Ovary (tissue), 9 donors: ENCODE data around the gene PLEKHG7. TPM values are rescaled to one million over a fixed set of nuclear protein-coding genes. Genes with fewer than 3 reads are reported as not detected.
"Not testable (repeated sequence)": the region's sequence is repeated elsewhere in the genome, so short reads cannot be mapped to it uniquely, and the experiment has no call there.

Experiments used
- DNase-seq, 5 donors: peaks; one replicate each; pipeline ENCODE4 v3.0.0-alpha.2; 2019 to 2020
- H3K27ac ChIP-seq, 2 donors: fragments of 200-600 bp; one replicate each; pipeline versions ENCODE4 v1.5.1 to v1.8.0; 2019 to 2022
- H3K27me3 ChIP-seq: fragments of 200-600 bp; one replicate; pipeline ENCODE4 v1.8.0; 2022
- H3K36me3 ChIP-seq: fragments of 200-600 bp; sonication (generic); one replicate; pipeline ENCODE4 v1.5.1; 2019
- H3K4me1 ChIP-seq: one replicate; pipeline ENCODE4 v1.8.1; 2013; ENCODE audit warnings: mild to moderate bottlenecking, moderate library complexity; ENCODE audit not compliant: insufficient read depth
- H3K4me3 ChIP-seq: fragments of 200-600 bp; sonication (generic); one replicate; pipeline ENCODE4 v1.5.1; 2017
- H3K9me3 ChIP-seq, 2 donors: fragments of 200-600 bp in 1 of 2; sonication (generic) in 1 of 2; one replicate each; pipeline versions ENCODE4 v1.5.1 to v1.8.1; 2013 to 2019; ENCODE audit warnings: mild to moderate bottlenecking in 1 of 2, moderate library complexity in 1 of 2
- CTCF ChIP-seq, 3 donors: fragments of 450-650 bp in 2 of 3; fragments of 200-600 bp in 1 of 3; IDR thresholded peaks; one replicate each; pipeline versions ENCODE4 v1.5.1 to v1.8.0; 2016 to 2022; ENCODE audit warnings: antibody characterized with exemption in 3 of 3, mild to moderate bottlenecking in 1 of 3
- EP300 ChIP-seq: sonication (generic); formaldehyde crosslinking; IDR thresholded peaks from one replicate; pipeline ENCODE4 v1.6.1; 2017; ENCODE audit warnings: antibody characterized with exemption
- POLR2A ChIP-seq: fragments of 450-650 bp; IDR thresholded peaks from one replicate; pipeline ENCODE4 v1.6.1; 2017; ENCODE audit warnings: antibody characterized with exemption, mild to moderate bottlenecking, moderate library complexity
- WGBS, 3 donors: extraction: QIAGEN DNeasy Blood & Tissue Kit in 1 of 3; methylation state at CpG; one replicate each; pipeline versions ENCODE4 v1.1.5 to v1.1.7; 2013 to 2017; 5-methylcytosine and 5-hydroxymethylcytosine counted together
- intact Hi-C, 4 donors: fragments of 100-400 bp; cut with DNase I; formaldehyde crosslinking; loops; one replicate each; pipeline versions ENCODE4 v1.11.0 to v1.15.1; 2022 to 2023
- polyA plus RNA-seq, 2 donors: library from polyadenylated mRNA; stranded (reverse); fragments of 200-250 nt in 1 of 2; fragments of 350-450 nt in 1 of 2; fragmentation: Illumina TruSeq in 1 of 2; extraction: RNeasy Lipid Tissue Mini Kit (QIAGEN cat#74804) in 1 of 2; gene quantifications; one replicate each; pipeline ENCODE4 v1.2.3, GENCODE V29; 2013 to 2014
- total RNA-seq, 7 donors: library from RNA; depleted of rRNA in 2 of 7; stranded (reverse); fragments of >200 nt in 2 of 7; fragmentation: NEBNext Ultra II Directional in 3 of 7; extraction: Animal tissue kit (Norgen Biotek cat#: 25700) in 3 of 7; gene quantifications; one replicate each; pipeline versions ENCODE4 v1.1.0 to v1.2.4, GENCODE V29; 2016 to 2023
- donor health status: DM: no; HTN: no; CAD: no; lungs with moderate emphysema.
- donor health status: DM: no; HTN: no; CAD: no.
- donor health status: Bipolar disorder and iron deficiency.
- donor health status: DM: yes; HTN: yes; CAD: no.
- donor health status: DM: no; HTN: no; CAD: no.
- donor health status: DM: yes; HTN: yes; CAD: no.

The PLEKHG7 gene
- total and polyA plus RNA-seq, 9 donors = 0.20 to 6.1 (median 0.36) TPM; not detected in 4

- H3K27ac ChIP-seq = no peak overlapping the region
- no peaks in the 10 kb centered on the region for H3K27me3 ChIP-seq
- no peak for DNase-seq
- H3K4me3 ChIP-seq = no peak overlapping the region
- no peaks in the 10 kb centered on the region for H3K9me3 ChIP-seq
- no peaks in the 10 kb centered on the region for H3K36me3 ChIP-seq
- no peaks in the 10 kb centered on the region for H3K4me1 ChIP-seq
- TF ChIP-seq EP300 (no peak), POLR2A (no peak), CTCF (IDR thresholded peaks at IDR 0.05) (no peak)
- intact Hi-C loops = no loop called here
These were observed 37.6 kb downstream of the PLEKHG7 start for GRCh38 chr12:92740411-92740810.

- Histone ChIP-seq H3K27ac (no peak overlapping the region), H3K9me3 (no peaks in the 10 kb centered on the region), H3K36me3 (no peaks in the 10 kb centered on the region), H3K4me1 (no peaks in the 10 kb centered on the region), H3K4me3 (no peak overlapping the region), H3K27me3 (no peaks in the 10 kb centered on the region)
- TF ChIP-seq POLR2A (no peak), CTCF (IDR thresholded peaks at IDR 0.05) (no peak), EP300 (no peak)
- DNase-seq = no peak
- WGBS, 3 donors = 70 to 76% (median 75%) methylated on average over 3 of the region's 3 CpGs
- intact Hi-C loops = no loop called here
These were observed 40.2 kb downstream of the PLEKHG7 start for GRCh38 chr12:92743026-92743425.

- TF ChIP-seq CTCF (IDR thresholded peaks at IDR 0.05) = no peak
- no peak for TF ChIP-seq EP300
- TF ChIP-seq POLR2A = no peak
- no peaks in the 10 kb centered on the region for H3K9me3 ChIP-seq
- intact Hi-C loops = no loop called here
- 27 to 57% (median 31%) methylated on average over 4 of the region's 4 CpGs for WGBS, 3 donors
- H3K36me3 ChIP-seq = no peaks in the 10 kb centered on the region
- no peaks in the 10 kb centered on the region for H3K27me3 ChIP-seq
- H3K4me3 ChIP-seq = no peak overlapping the region
- DNase-seq = peak; percentile 14 to 69 (median 41)
- H3K27ac ChIP-seq = no peak overlapping the region
- no peaks in the 10 kb centered on the region for H3K4me1 ChIP-seq
These were observed 43.2 kb downstream of the PLEKHG7 start for GRCh38 chr12:92745856-92746550.

- no peak for DNase-seq
- Histone ChIP-seq H3K4me3 (no peak overlapping the region), H3K9me3 (no peaks in the 10 kb centered on the region), H3K4me1 (no peaks in the 10 kb centered on the region), H3K36me3 (no peaks in the 10 kb centered on the region), H3K27ac (no peak overlapping the region), H3K27me3 (no peaks in the 10 kb centered on the region)
- 80 to 83% (median 82%) methylated on average over 1 of the region's 1 CpG for WGBS, 3 donors
- intact Hi-C loops = no loop called here
- TF ChIP-seq CTCF (IDR thresholded peaks at IDR 0.05) (no peak), POLR2A (no peak), EP300 (no peak)
These were observed 44.4 kb downstream of the PLEKHG7 start for GRCh38 chr12:92747151-92747550.

- DNase-seq, H3K27me3 ChIP-seq, intact Hi-C loops, H3K36me3 ChIP-seq, H3K9me3 ChIP-seq, H3K27ac ChIP-seq, H3K4me1 ChIP-seq, H3K4me3 ChIP-seq: not testable (repeated sequence)
These were observed 46.9 kb downstream of the PLEKHG7 start for GRCh38 chr12:92749691-92750090.
